GM12801 (cell line): ENCODE data around the gene CPEB1.

Experiments
- CTCF ChIP-seq: IDR thresholded peaks from one replicate; pipeline ENCODE4 v1.5.1; 2011; ENCODE audit warnings: control low read depth; ENCODE audit not compliant: insufficient read length; ENCODE audit errors: extremely low read depth

Gene CPEB1

GRCh38 chr15:82535566-82536408 lies 111.4 kb downstream of the CPEB1 start:
- TF ChIP-seq CTCF: no peak

DNA sequence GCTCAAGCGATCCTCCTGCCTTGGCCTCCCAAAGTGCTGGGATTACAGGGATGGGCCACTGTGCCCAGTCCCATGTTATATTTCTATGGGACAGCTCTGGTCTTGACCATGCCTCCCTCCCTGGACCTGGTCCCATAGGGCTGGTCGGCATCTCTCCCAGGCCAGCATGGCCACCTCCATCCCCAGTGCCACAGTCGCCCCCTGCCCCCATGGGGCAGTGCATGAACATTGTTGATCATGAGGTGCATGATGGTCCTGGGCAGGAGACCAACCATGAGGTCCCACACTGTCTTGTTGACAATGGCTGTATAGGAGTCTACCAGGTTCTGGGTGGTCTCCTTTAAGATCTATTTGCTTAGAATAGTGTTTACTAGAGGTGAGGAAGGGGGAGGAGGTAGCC lies 113.4 kb downstream of the CPEB1 start:
- TF ChIP-seq CTCF: no peak

DNA sequence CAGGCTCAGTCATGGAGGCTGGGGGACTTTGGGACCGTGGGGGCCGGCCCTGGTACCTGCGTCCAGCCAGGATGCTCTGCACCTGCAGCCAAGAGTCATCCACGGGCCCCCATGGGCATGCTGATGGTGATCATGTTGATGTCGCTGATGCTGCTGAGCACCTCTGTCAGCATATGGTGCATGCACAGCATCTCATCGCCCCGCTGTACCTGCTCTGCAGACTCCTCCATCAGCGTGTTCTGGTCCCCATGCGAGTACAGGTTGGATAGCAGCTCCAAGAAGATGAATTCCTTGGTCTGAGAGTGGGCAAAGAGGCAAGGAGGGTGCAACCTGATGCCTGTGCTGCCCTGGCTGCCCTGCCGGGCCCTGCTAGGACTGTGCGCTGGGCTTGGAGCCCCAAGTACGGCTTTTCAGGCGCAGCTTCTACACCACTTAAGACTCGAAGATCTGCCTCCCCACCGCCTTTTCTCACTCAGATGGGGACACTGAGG lies 114.1 kb downstream of the CPEB1 start:
- TF ChIP-seq CTCF: no peak

- no peak for TF ChIP-seq CTCF
Observed at GRCh38 chr15:82532383-82532990, 114.7 kb downstream of the CPEB1 start.

DNA sequence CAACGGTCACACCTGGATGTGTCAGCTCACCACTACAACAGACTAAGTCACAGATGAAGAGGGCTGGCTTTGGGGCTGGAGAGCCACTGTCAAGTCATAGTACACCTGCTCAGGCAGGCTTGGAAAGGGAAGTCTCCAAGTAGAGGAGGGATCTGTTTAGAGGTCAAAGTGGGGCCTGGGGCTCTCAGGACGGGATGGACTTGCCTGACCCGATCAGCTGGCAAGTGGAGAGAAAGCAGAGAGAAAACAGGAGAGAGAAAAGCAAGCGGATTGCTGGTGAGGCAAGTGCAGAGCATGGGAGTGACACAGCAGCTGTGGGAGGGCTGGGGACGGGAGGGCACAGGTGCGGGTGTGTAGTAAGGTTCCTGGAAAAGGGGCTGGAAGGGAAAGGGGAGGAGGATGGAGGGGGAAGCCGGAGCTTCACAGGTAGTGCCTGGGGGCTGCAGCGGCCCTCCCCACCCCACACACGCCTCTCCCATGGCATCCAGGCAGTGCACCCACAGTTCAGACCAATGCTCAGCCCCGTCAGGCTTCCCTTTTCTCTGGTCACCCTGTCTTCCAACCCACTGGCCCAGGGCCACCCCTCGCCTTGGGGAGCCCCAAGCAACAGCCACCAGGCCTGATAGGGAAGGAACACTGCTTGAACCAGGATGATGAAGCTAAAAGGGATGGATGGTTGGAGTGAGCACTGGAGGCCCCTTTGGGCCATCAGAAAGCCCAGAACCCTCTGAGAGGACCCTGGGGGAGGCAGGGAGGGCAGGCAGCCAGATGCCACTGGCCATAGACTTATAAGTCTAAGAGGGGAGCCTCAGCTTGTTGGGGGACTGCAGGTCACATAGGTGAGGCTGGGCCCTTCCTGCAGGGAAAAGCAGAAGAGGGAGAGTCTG lies 115.4 kb downstream of the CPEB1 start:
- no peak for TF ChIP-seq CTCF

- TF ChIP-seq CTCF: no peak
Observed at GRCh38 chr15:82530606-82531379, 116.4 kb downstream of the CPEB1 start.

GRCh38 chr15:82530006-82530405 lies 117.2 kb downstream of the CPEB1 start:
- no peak for TF ChIP-seq CTCF
